ENCODE results near the gene SHROOM3. TPM values are rescaled to one million over a fixed set of nuclear protein-coding genes. Genes with fewer than 3 reads are reported as not detected.

The SHROOM3 gene
- total RNA-seq, 1 experiment from 2014 or later = 27.6 TPM

- H4K91ac ChIP-seq (ENCODE audit: insufficient read length, low read depth, low read length) = no peak overlapping the region
- Mint-ChIP-seq H3K9me3 (peaks cover 25 to 28% of the 10 kb centered on the region in 2 experiments), H3K36me3 (ENCODE audit: insufficient read depth in 1 of 3, low read depth in 3 of 3) (peaks cover 4 to 23% (median 13%) of the 10 kb centered on the region in 3 experiments), H3K4me3 (no peak overlapping the region), H3K27me3 (ENCODE audit: low read depth) (peaks cover 1% of the 10 kb centered on the region), H3K27ac (no peak overlapping the region), H3K4me1 (peaks cover 9 to 12% of the 10 kb centered on the region in 2 experiments)
- no peak overlapping the region for H2BK5ac ChIP-seq (ENCODE audit: insufficient read length, low read length)
- H3K56ac ChIP-seq (ENCODE audit: insufficient read length, low read depth, low read length) = no peak overlapping the region
- no peaks in the 10 kb centered on the region for H3K27me3 ChIP-seq (ENCODE audit: insufficient read depth, low read length)
- WGBS (ENCODE audit: extremely low coverage, insufficient read length, low lambda C conversion rate) = no CpG with 5 or more reads among the region's 10 CpGs
- H3K9me3 ChIP-seq (ENCODE audit: control insufficient read depth, low read depth, low read length) = no peaks in the 10 kb centered on the region
- no peak overlapping the region for H3K4me2 ChIP-seq (ENCODE audit: insufficient read depth, insufficient read length, low read length)
- no peak overlapping the region for H3K9ac ChIP-seq (ENCODE audit: extremely low read depth, insufficient read length, low read length)
- H4K20me1 ChIP-seq (ENCODE audit: control insufficient read depth, insufficient read depth, insufficient read length) = no peaks in the 10 kb centered on the region
- H3K18ac ChIP-seq (ENCODE audit: insufficient read length, low read depth, low read length) = no peak overlapping the region
- H3K23ac ChIP-seq (ENCODE audit: insufficient read length, low read depth, low read length) = no peak overlapping the region
- H3K14ac ChIP-seq (ENCODE audit: insufficient read depth, low read length) = no peak overlapping the region
- H2AFZ ChIP-seq (ENCODE audit: low read length) = no peak overlapping the region
- no peak overlapping the region for H2BK120ac ChIP-seq (ENCODE audit: low read depth, low read length, poor library complexity, severe bottlenecking)
- H2BK12ac ChIP-seq (ENCODE audit: insufficient read length, low read depth, low read length) = no peak overlapping the region
- H3K79me1 ChIP-seq (ENCODE audit: insufficient read depth, low read depth, low read length, poor library complexity, severe bottlenecking) = no peaks in the 10 kb centered on the region
- H3K4me1 ChIP-seq (ENCODE audit: insufficient read depth, low read length) = no peaks in the 10 kb centered on the region; the same call in 1 of the 2 replicates
- H3K23me2 ChIP-seq (ENCODE audit: insufficient read length, low read depth, low read length, poor library complexity, severe bottlenecking) = no peaks in the 10 kb centered on the region
- no peak overlapping the region for H2BK20ac ChIP-seq (ENCODE audit: low read depth, low read length, poor library complexity, severe bottlenecking)
- H2AK5ac ChIP-seq (ENCODE audit: insufficient read length, low read length) = no peak overlapping the region
- H3K4ac ChIP-seq (ENCODE audit: low read depth, low read length) = no peak overlapping the region
- H2BK15ac ChIP-seq (ENCODE audit: low read depth, low read length) = no peak overlapping the region
- no peak overlapping the region for H4K5ac ChIP-seq (ENCODE audit: insufficient read length, low read depth, low read length)
- H4K8ac ChIP-seq (replicated peaks; ENCODE audit: insufficient read length, low read depth, low read length) = no peak overlapping the region
- H3K79me2 ChIP-seq (ENCODE audit: insufficient read depth, low read length) = no peaks in the 10 kb centered on the region
- TF ChIP-seq CTCF (conservative IDR thresholded peaks at IDR 0.05) = no peak
- no peak overlapping the region for H3K27ac ChIP-seq (ENCODE audit: insufficient read length, low read depth, low read length)
- DNase-seq = no peak
- no peak overlapping the region for H3T11ph ChIP-seq (ENCODE audit: low read length)
Observed at GRCh38 chr4:76809594-76810305, 374.7 kb downstream of the SHROOM3 start.
